Ovary (tissue), 3 donors: Measurements from ENCODE around the gene KRT3.

Source experiments
- CTCF ChIP-seq, 3 donors: fragments of 450-650 bp in 2 of 3; fragments of 200-600 bp in 1 of 3; IDR thresholded peaks; one replicate each; pipeline versions ENCODE4 v1.5.1 to v1.8.0; 2016 to 2022; ENCODE audit warnings: antibody characterized with exemption in 3 of 3, mild to moderate bottlenecking in 1 of 3
- EP300 ChIP-seq: sonication (generic); formaldehyde crosslinking; IDR thresholded peaks from one replicate; pipeline ENCODE4 v1.6.1; 2017; ENCODE audit warnings: antibody characterized with exemption
- POLR2A ChIP-seq: fragments of 450-650 bp; IDR thresholded peaks from one replicate; pipeline ENCODE4 v1.6.1; 2017; ENCODE audit warnings: antibody characterized with exemption, mild to moderate bottlenecking, moderate library complexity
- donor health status: DM: no; HTN: no; CAD: no.

- TF ChIP-seq CTCF (IDR thresholded peaks at IDR 0.05) (no peak), EP300 (no peak), POLR2A (no peak)
Observed at GRCh38 chr12:52828591-52829021, 32.7 kb upstream of the KRT3 start.
